ENCODE measurements around the gene REPS2. TPM values are rescaled to one million over a fixed set of nuclear protein-coding genes. Genes with fewer than 3 reads are reported as not detected.

Gene REPS2
- total RNA-seq, 1 donor from 2014 or later: 4.1 TPM

DNA sequence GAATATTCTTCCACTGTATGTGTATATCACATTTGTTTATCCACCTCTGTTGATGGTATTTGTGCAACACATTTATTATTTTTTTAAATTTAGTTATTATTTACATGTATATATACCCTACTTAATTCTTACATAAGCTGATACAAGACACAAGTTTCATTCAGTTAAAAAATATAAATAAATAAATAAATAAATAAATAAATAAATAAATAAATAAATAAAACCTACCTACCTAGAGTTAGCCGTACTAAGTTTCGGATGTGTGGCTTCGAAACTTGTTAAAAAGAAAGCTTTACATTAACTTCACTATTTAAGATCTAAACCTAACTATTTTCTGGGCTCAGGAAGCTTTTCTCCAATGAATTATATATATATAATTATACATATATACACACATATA, 23.3 kb upstream of the REPS2 start:
- no peaks in the 10 kb centered on the region for H3K27me3 ChIP-seq
- H3K4me2 ChIP-seq: no peak overlapping the region
- H3K4me1 ChIP-seq: no peaks in the 10 kb centered on the region
- H3K4me3 ChIP-seq: no peak overlapping the region
- H3K36me3 ChIP-seq: no peaks in the 10 kb centered on the region
- Mint-ChIP-seq H3K4me3 (no peak overlapping the region), H3K27ac (no peak overlapping the region), H3K27me3 (ENCODE audit: insufficient read depth, low read depth) (peaks cover 2% of the 10 kb centered on the region), H3K36me3 (no peaks in the 10 kb centered on the region), H3K9me3 (peaks cover 4% of the 10 kb centered on the region), H3K4me1 (no peaks in the 10 kb centered on the region)
- H4K20me1 ChIP-seq (ENCODE audit: low read depth): no peaks in the 10 kb centered on the region
- no peak for TF ChIP-seq EZH2phosphoT487 (IDR thresholded peaks at IDR 0.05)
- TF ChIP-seq EZH2 (IDR thresholded peaks at IDR 0.05): no peak
- no peak for TF ChIP-seq CTCF (IDR thresholded peaks at IDR 0.05)
- H3K9ac ChIP-seq: no peak overlapping the region
- no peaks in the 10 kb centered on the region for H3F3A ChIP-seq (ENCODE audit: low read depth)
- H3K9me3 ChIP-seq (ENCODE audit: low read depth): no peaks in the 10 kb centered on the region
- no peak overlapping the region for H2AFZ ChIP-seq (replicated peaks)
- no peak for DNase-seq (ENCODE audit: low spot score)
- no peak overlapping the region for H3K27ac ChIP-seq
- no peaks in the 10 kb centered on the region for H3K79me2 ChIP-seq (ENCODE audit: low read depth)

- H3K27ac ChIP-seq: no peak overlapping the region
- no peak overlapping the region for H2AFZ ChIP-seq (replicated peaks)
- H3K79me2 ChIP-seq (ENCODE audit: low read depth): no peaks in the 10 kb centered on the region
- H3K36me3 ChIP-seq: no peaks in the 10 kb centered on the region
- H3K9ac ChIP-seq: no peak overlapping the region
- H3K9me3 ChIP-seq (ENCODE audit: low read depth): no peaks in the 10 kb centered on the region
- H3K9me3 Mint-ChIP-seq: peaks cover 4% of the 10 kb centered on the region
- no peak overlapping the region for H3K4me3 ChIP-seq
- no peak for DNase-seq (ENCODE audit: low spot score)
- no peak overlapping the region for H3K4me3 Mint-ChIP-seq
- no peak overlapping the region for H3K27ac Mint-ChIP-seq
- no peak overlapping the region for H3K4me2 ChIP-seq
- no peaks in the 10 kb centered on the region for H3K36me3 Mint-ChIP-seq
- peaks cover 2% of the 10 kb centered on the region for H3K4me1 Mint-ChIP-seq
- no peaks in the 10 kb centered on the region for H3K27me3 ChIP-seq
- TF ChIP-seq EZH2 (IDR thresholded peaks at IDR 0.05) (no peak), EZH2phosphoT487 (IDR thresholded peaks at IDR 0.05) (no peak), CTCF (IDR thresholded peaks at IDR 0.05) (no peak)
- no peaks in the 10 kb centered on the region for H3F3A ChIP-seq (ENCODE audit: low read depth)
- no peaks in the 10 kb centered on the region for H3K4me1 ChIP-seq
- no peaks in the 10 kb centered on the region for H3K27me3 Mint-ChIP-seq (ENCODE audit: insufficient read depth, low read depth)
- H4K20me1 ChIP-seq (ENCODE audit: low read depth): no peaks in the 10 kb centered on the region
Observed at GRCh38 chrX:16924631-16925480, 21.6 kb upstream of the REPS2 start.

GRCh38 chrX:16930392-16930791, 16.1 kb upstream of the REPS2 start:
- H2AFZ ChIP-seq (replicated peaks): no peak overlapping the region
- no peaks in the 10 kb centered on the region for H3K27me3 ChIP-seq
- Mint-ChIP-seq H3K4me1 (peaks cover 19% of the 10 kb centered on the region), H3K27me3 (ENCODE audit: insufficient read depth, low read depth) (no peaks in the 10 kb centered on the region), H3K36me3 (no peaks in the 10 kb centered on the region), H3K4me3 (no peak overlapping the region), H3K9me3 (no peaks in the 10 kb centered on the region), H3K27ac (no peak overlapping the region)
- H4K20me1 ChIP-seq (ENCODE audit: low read depth): no peaks in the 10 kb centered on the region
- no peaks in the 10 kb centered on the region for H3K9me3 ChIP-seq (ENCODE audit: low read depth)
- H3K27ac ChIP-seq: no peak overlapping the region
- no peak for TF ChIP-seq CTCF (IDR thresholded peaks at IDR 0.05)
- TF ChIP-seq EZH2phosphoT487 (IDR thresholded peaks at IDR 0.05): no peak
- TF ChIP-seq EZH2 (IDR thresholded peaks at IDR 0.05): no peak
- DNase-seq (ENCODE audit: low spot score): peak; percentile 3
- no peaks in the 10 kb centered on the region for H3K79me2 ChIP-seq (ENCODE audit: low read depth)
- no peaks in the 10 kb centered on the region for H3F3A ChIP-seq (ENCODE audit: low read depth)
- no peaks in the 10 kb centered on the region for H3K36me3 ChIP-seq
- H3K4me1 ChIP-seq: peaks cover 7% of the 10 kb centered on the region
- no peak overlapping the region for H3K9ac ChIP-seq
- no peak overlapping the region for H3K4me2 ChIP-seq
- H3K4me3 ChIP-seq: no peak overlapping the region
